A673 (cell line): Measurements from ENCODE around the gene DSCAML1.

Experiments
- EZH2 ChIP-seq: fragments of 200-600 bp; sonication (generic); IDR thresholded peaks from 2 replicates; pipeline ENCODE4 v1.6.1; 2017; ENCODE audit warnings: borderline replicate concordance, low read depth, mild to moderate bottlenecking, mixed read lengths, antibody characterized with exemption, low read length; ENCODE audit not compliant: poor library complexity, severe bottlenecking
- TF ChIP-seq, protein P1 (sequence below): fragments of 300-800, 200-600 bp; sonication (generic); conservative IDR thresholded peaks from 2 replicates; pipeline ENCODE4 v1.5.1; 2017; ENCODE audit warnings: low read depth, mild to moderate bottlenecking, antibody characterized with exemption, low read length, moderate library complexity, mixed read lengths

DNA sequence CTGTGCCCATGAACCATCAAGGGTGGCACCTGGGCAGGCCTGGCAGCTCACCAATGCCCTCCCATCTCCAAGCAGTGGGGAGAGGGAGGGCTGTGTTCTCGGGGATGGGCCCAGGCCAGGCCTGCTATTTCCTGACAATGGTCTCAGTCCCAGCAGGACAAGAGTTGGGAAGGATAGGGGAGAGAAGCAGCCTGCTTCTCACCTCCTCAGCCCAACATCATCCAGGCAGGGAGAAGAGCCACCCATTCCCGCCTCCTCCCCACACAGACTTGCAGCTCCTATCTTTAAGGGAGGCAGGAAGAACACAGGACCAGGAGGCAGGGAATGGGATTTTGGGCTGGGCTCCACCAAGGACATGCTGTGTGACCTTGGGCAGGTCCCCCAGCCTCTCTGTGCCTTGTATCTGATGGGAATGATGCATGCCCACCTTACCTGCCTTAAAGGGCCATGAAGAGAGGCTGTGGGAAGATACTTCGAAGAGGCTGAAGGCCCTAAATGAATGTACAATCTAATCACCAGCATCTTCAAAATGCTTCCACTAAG, 108.7 kb downstream of the DSCAML1 start:
- TF ChIP-seq, protein P1, sequence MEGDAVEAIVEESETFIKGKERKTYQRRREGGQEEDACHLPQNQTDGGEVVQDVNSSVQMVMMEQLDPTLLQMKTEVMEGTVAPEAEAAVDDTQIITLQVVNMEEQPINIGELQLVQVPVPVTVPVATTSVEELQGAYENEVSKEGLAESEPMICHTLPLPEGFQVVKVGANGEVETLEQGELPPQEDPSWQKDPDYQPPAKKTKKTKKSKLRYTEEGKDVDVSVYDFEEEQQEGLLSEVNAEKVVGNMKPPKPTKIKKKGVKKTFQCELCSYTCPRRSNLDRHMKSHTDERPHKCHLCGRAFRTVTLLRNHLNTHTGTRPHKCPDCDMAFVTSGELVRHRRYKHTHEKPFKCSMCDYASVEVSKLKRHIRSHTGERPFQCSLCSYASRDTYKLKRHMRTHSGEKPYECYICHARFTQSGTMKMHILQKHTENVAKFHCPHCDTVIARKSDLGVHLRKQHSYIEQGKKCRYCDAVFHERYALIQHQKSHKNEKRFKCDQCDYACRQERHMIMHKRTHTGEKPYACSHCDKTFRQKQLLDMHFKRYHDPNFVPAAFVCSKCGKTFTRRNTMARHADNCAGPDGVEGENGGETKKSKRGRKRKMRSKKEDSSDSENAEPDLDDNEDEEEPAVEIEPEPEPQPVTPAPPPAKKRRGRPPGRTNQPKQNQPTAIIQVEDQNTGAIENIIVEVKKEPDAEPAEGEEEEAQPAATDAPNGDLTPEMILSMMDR, result no peak
- TF ChIP-seq EZH2, result no peak
